ENCODE measurements around the gene POU2F1.
"Not testable (repeated sequence)": the region's sequence is repeated elsewhere in the genome, so short reads cannot be mapped to it uniquely, and the experiment has no call there.

The POU2F1 gene

DNA sequence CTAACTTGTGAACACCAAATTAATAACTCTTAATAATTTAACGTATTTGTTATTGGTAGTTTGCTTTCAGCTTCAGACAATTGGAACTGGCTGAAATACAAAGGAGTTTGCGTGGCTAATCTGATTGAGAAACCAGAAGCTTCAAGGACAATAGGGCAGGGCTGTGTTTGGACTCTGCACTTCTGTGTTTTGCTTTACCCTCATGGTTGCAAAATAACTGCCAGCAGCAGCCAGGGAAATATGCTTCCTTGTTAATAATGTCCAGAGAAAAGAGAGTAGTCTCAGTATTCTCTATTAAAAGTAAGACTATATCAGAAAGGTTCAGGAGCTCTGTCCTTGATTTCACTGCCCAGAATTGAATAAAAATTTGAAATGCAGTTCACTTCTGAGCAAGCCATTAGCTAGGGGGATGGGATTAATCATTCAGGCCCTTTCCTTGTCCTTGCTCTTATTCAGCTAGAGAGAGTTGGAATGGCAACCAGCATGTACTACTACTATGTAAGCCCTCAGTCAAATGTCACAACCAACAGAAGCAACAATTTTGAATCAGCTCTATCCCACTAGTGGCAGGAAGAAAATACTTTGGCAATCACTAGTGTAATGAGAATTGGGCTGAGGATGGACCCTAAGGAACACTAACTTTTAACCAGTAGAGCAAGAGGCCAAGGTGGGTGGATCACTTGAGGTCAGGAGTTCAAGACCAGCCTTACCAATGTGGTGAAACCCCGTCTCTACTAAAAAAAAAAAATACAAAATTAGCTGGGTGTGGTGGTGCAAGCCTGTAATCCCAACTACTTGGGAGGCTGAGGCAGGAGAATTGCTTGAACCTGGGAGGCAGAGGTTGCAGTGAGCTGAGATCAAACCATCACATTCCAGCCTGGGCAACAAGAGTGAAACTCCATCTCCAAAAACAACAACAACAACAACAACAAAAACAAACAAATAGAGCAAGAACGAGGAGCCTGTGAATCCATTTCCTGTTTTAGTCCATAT, 76.8 kb downstream of the POU2F1 start:
- Histone ChIP-seq H3K9ac (ENCODE audit: low read depth, low read length) (no peak overlapping the region), H3K27ac (ENCODE audit: low read depth, low read length) (no peak overlapping the region), H3K4me1 (ENCODE audit: insufficient read depth, low read length) (peaks cover 26% of the 10 kb centered on the region), H3K36me3 (ENCODE audit: insufficient read depth, low read length) (no peaks in the 10 kb centered on the region), H3K27me3 (ENCODE audit: insufficient read depth, low read length) (no peaks in the 10 kb centered on the region), H3K9me3 (ENCODE audit: insufficient read depth, low read depth, low read length) (no peaks in the 10 kb centered on the region), H3K4me3 (ENCODE audit: low read length) (no peak overlapping the region)
- 96% methylated on average over 4 of the region's 4 CpGs for WGBS

DNA sequence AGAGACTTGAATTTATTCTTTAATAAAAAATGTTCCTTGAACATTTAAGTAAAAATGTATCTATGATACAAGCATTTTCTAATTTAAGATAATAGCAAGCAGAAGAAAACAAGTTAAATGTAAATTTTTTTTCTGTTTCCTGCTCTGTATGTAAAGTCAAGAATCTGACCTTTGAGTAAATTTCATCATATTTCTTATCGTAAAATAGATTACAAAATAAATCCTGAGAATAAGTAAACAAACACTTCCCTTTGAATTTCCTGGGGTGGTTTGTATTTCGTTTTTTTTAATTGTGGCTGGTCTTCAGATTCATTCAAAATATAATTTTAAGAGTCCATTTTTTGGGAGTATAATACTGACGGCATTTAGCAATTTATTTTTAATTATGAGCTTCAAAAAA, 77.6 kb downstream of the POU2F1 start:
- H3K36me3 ChIP-seq (ENCODE audit: insufficient read depth, low read length), result no peaks in the 10 kb centered on the region
- H3K4me1 ChIP-seq (ENCODE audit: insufficient read depth, low read length), result peaks cover 34% of the 10 kb centered on the region
- H3K9ac ChIP-seq (ENCODE audit: low read depth, low read length), result no peak overlapping the region
- no peak overlapping the region for H3K27ac ChIP-seq (ENCODE audit: low read depth, low read length)
- H3K9me3 ChIP-seq (ENCODE audit: insufficient read depth, low read depth, low read length), result no peaks in the 10 kb centered on the region
- WGBS, result no CpG with 5 or more reads among the region's 3 CpGs
- H3K27me3 ChIP-seq (ENCODE audit: insufficient read depth, low read length), result no peaks in the 10 kb centered on the region
- no peak overlapping the region for H3K4me3 ChIP-seq (ENCODE audit: low read length)

DNA sequence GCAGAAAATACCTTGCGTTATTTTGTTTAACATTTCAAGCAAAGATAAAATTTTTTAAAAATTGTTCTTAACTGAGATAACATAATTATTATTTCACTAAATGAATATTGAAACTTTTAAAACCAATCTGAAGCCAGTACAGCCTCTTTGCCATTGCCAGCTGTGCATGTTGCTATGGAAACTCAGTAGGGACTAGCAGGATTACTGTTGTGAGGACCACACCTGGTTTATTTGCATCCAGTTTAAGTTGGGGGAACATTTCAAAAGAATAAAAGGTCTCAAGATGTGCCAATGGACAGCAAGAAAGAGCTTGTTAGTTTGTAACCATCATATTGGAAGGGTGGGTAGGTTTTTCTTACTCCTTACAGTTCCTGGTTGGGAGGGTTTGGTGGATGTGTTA, 80.7 kb downstream of the POU2F1 start:
- Histone ChIP-seq H3K36me3 (ENCODE audit: insufficient read depth, low read length) (no peaks in the 10 kb centered on the region), H3K4me3 (ENCODE audit: low read length) (no peak overlapping the region), H3K4me1 (ENCODE audit: insufficient read depth, low read length) (peaks cover 32% of the 10 kb centered on the region), H3K9ac (ENCODE audit: low read depth, low read length) (no peak overlapping the region), H3K27ac (ENCODE audit: low read depth, low read length) (no peak overlapping the region), H3K27me3 (ENCODE audit: insufficient read depth, low read length) (no peaks in the 10 kb centered on the region), H3K9me3 (ENCODE audit: insufficient read depth, low read depth, low read length) (no peaks in the 10 kb centered on the region)
- 83% methylated on average over 1 of the region's 1 CpG for WGBS

DNA sequence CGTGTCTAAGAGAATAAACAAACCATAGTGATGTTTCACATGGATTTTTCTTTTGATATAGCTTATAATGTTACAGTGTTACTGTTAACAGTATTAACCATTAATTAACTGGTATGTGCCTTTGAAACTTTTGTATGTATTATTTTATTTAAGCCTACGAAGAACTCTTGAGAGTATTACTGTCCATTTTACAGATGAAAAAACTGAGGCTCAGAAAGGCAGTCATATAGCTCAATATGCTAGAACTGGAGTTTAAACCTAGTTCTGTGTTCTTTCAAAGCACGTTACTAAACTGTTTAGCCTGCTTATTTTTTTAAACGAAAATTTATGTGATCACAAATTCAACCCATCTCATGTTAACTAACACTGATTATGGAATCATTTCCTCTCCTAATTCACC, 83.5 kb downstream of the POU2F1 start:
- no peak overlapping the region for H3K27ac ChIP-seq (ENCODE audit: low read depth, low read length)
- 100% methylated on average over 3 of the region's 4 CpGs for WGBS

DNA sequence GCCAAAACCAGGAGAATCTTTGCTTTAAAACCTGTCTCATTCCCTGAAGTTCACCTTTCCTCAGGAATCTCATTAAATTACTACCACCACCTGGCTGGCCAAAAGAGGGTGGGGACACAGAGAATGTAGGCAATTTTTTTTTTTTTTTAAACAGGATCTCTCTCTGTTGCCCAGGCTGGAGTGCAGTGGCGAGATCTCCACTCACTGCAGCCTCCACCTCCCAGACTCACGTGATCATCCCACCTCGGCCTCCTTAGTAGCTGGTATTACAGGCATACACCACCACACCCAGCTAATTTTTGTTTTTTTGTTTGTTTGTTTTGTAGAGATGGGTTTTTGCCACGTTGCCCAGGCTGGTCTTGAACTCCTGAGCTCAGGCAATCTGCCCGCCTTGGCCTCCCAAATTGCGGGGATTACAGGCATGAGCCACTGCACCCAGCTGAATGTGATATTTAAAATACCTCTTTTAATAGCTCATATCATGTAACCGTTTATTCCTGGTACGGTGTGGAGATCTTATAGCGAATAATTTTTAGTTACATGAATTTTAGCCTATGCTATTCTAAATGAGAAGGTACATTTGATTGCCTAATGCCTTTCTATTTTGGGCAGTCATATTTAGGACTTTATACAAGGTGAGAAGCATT, 84.5 kb downstream of the POU2F1 start:
- 96% methylated on average over 9 of the region's 9 CpGs for WGBS
- H3K4me3 ChIP-seq (ENCODE audit: low read length), result no peak overlapping the region
- no peak overlapping the region for H3K9ac ChIP-seq (ENCODE audit: low read depth, low read length)
- H3K9me3 ChIP-seq (ENCODE audit: insufficient read depth, low read depth, low read length), result no peaks in the 10 kb centered on the region
- no peak overlapping the region for H3K27ac ChIP-seq (ENCODE audit: low read depth, low read length)
- H3K4me1 ChIP-seq (ENCODE audit: insufficient read depth, low read length), result peaks cover 20% of the 10 kb centered on the region
- no peaks in the 10 kb centered on the region for H3K27me3 ChIP-seq (ENCODE audit: insufficient read depth, low read length)
- H3K36me3 ChIP-seq (ENCODE audit: insufficient read depth, low read length), result no peaks in the 10 kb centered on the region

More for the DNA sequence above, 83.5 kb downstream of the POU2F1 start:
- H3K4me1 ChIP-seq (ENCODE audit: insufficient read depth, low read length), result peaks cover 20% of the 10 kb centered on the region
- H3K9me3 ChIP-seq (ENCODE audit: insufficient read depth, low read depth, low read length), result no peaks in the 10 kb centered on the region
- H3K4me3 ChIP-seq (ENCODE audit: low read length), result no peak overlapping the region
- no peaks in the 10 kb centered on the region for H3K27me3 ChIP-seq (ENCODE audit: insufficient read depth, low read length)
- no peaks in the 10 kb centered on the region for H3K36me3 ChIP-seq (ENCODE audit: insufficient read depth, low read length)
- no peak overlapping the region for H3K9ac ChIP-seq (ENCODE audit: low read depth, low read length)

DNA sequence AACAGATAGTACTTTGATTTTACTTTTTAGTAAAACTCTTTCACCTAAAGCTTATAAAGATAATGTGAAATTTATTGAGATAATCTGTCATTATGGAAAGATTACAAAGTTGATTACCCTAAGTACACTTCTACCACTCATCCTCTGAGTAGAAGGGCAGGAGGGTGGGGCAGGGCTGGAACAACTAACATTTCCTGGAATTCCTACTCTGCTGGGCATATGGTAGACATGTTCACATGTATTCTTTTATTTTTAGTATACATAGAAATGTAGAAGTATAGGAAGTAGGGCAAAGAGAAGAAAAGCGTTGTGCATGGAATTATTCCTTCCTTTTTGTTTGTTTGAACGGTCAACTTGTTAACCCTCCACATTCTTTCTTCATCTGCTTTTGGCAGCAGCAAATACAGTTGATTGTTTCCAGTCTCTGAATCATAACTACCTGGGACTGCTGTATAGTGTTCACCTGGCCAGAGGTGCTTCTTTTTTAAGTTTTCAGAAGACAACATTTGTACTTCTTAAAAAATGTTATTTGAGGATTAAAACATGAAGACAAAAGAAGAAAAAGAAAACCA, 85.1 kb downstream of the POU2F1 start:
- H3K27me3 ChIP-seq (ENCODE audit: insufficient read depth, low read length), result no peaks in the 10 kb centered on the region
- H3K27ac ChIP-seq (ENCODE audit: low read depth, low read length), result no peak overlapping the region
- 84% methylated on average over 2 of the region's 2 CpGs for WGBS
- H3K9me3 ChIP-seq (ENCODE audit: insufficient read depth, low read depth, low read length), result no peaks in the 10 kb centered on the region
- no peak overlapping the region for H3K9ac ChIP-seq (ENCODE audit: low read depth, low read length)
- H3K4me1 ChIP-seq (ENCODE audit: insufficient read depth, low read length), result peaks cover 24% of the 10 kb centered on the region
- H3K36me3 ChIP-seq (ENCODE audit: insufficient read depth, low read length), result no peaks in the 10 kb centered on the region
- no peak overlapping the region for H3K4me3 ChIP-seq (ENCODE audit: low read length)

DNA sequence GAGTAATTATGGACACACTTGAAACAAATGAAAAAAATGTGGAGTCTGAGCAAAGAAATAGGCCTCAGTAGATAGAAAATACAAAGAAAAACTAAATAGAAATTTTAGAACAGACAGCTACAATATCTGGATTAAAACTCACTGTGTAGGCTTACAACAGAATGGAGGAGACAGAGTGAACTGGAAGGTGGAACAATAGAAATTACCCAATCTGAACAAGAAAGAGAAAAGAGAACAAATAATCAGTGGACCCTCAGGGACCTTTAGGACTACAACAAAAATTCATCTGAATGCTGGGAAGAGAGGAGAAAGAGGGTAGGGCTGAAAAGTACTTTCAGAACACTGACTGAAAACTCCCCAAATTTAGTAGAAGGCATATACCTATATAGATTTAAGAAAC, 90.0 kb downstream of the POU2F1 start:
- H3K36me3 ChIP-seq (ENCODE audit: insufficient read depth, low read length), result peaks cover 1% of the 10 kb centered on the region; the same call in 1 of the 2 replicates
- H3K27ac ChIP-seq (ENCODE audit: low read depth, low read length), result no peak overlapping the region
- no peak overlapping the region for H3K9ac ChIP-seq (ENCODE audit: low read depth, low read length)
- H3K27me3 ChIP-seq (ENCODE audit: insufficient read depth, low read length), result no peaks in the 10 kb centered on the region
- no peak overlapping the region for H3K4me3 ChIP-seq (ENCODE audit: low read length)
- H3K4me1 ChIP-seq (ENCODE audit: insufficient read depth, low read length), result peaks cover 4% of the 10 kb centered on the region; the same call in 1 of the 2 replicates
- H3K9me3 ChIP-seq (ENCODE audit: insufficient read depth, low read depth, low read length), result peaks cover under 1% of the 10 kb centered on the region; the same call in 1 of the 2 replicates

DNA sequence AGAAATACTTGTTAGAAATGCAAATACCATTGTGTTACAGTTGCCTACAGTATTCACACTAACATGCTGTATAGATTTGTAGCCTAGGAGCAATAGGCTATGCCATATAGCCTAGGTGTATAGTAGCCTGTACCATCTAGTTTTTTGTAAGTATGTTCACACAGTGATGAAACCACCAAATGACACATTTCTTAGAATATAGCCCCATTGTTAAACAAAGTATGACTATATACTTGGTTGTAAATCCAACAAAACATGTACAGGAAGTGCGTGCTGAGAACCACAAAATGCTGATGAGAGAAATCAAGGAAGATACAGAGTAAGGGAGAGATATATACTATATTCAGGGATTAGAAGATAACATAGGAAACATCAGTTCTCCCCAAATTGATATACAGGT, 92.2 kb downstream of the POU2F1 start:
- Histone ChIP-seq H3K9me3 (ENCODE audit: insufficient read depth, low read depth, low read length) (peaks cover 22% of the 10 kb centered on the region), H3K4me1 (ENCODE audit: insufficient read depth, low read length) (peaks cover 4% of the 10 kb centered on the region; the same call in 1 of the 2 replicates), H3K9ac (ENCODE audit: low read depth, low read length) (no peak overlapping the region), H3K27ac (ENCODE audit: low read depth, low read length) (no peak overlapping the region), H3K27me3 (ENCODE audit: insufficient read depth, low read length) (no peaks in the 10 kb centered on the region), H3K4me3 (ENCODE audit: low read length) (no peak overlapping the region), H3K36me3 (ENCODE audit: insufficient read depth, low read length) (peaks cover 14% of the 10 kb centered on the region; the same call in 1 of the 2 replicates)
- WGBS, result 100% methylated on average over 1 of the region's 1 CpG

DNA sequence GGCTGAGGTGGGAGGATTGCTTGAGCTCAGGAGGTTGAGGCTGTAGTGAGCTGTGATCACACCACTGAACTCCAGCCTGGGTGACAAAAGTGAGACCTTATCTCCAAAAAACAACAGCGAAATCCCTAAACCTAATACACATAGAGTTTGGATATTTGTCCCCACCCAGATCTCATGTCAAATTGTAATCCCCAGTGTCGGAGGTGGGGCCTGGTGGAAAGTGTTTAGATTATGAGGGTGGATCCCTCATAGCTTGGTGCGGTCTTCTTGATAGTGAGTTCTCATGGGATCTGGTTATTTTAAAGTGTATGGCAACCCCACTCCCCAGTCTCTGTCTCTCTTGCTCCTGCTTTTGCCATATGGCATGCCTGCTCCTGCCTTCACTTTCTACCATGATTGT, 94.0 kb downstream of the POU2F1 start:
- WGBS, result 93% methylated on average over 3 of the region's 3 CpGs

DNA sequence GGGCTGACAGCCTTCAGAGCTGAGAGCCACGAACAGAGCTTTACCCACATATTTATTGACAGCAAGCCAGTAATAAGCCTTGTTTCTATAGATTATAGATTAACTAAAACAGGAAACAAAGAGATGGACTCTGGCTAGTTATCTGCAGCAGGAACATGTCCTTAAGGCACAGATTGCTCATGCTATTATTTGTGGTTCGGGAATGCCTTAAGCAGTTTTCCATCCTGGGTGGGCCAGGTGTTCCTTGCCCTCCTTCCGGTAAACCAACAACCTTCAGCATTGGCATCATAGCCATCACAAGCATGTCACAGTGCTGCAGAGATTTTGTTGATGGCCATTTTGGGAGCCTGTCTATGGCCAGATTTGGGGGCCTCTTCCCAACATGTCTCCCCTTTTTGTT, 96.8 kb downstream of the POU2F1 start:
- Histone ChIP-seq H3K4me1 (ENCODE audit: insufficient read depth, low read length) (no peaks in the 10 kb centered on the region), H3K9me3 (ENCODE audit: insufficient read depth, low read depth, low read length) (peaks cover 55% of the 10 kb centered on the region), H3K4me3 (ENCODE audit: low read length) (no peak overlapping the region), H3K27ac (ENCODE audit: low read depth, low read length) (no peak overlapping the region), H3K27me3 (ENCODE audit: insufficient read depth, low read length) (no peaks in the 10 kb centered on the region), H3K36me3 (ENCODE audit: insufficient read depth, low read length) (peaks cover 25% of the 10 kb centered on the region), H3K9ac (ENCODE audit: low read depth, low read length) (no peak overlapping the region)
- WGBS, result 94% methylated on average over 2 of the region's 3 CpGs

More for the DNA sequence above, 94.0 kb downstream of the POU2F1 start:
- Histone ChIP-seq H3K36me3 (ENCODE audit: insufficient read depth, low read length) (peaks cover 21% of the 10 kb centered on the region; the same call in 1 of the 2 replicates), H3K4me1 (ENCODE audit: insufficient read depth, low read length) (peaks cover 4% of the 10 kb centered on the region; the same call in 1 of the 2 replicates), H3K27ac (ENCODE audit: low read depth, low read length) (no peak overlapping the region), H3K9ac (ENCODE audit: low read depth, low read length) (no peak overlapping the region), H3K9me3 (ENCODE audit: insufficient read depth, low read depth, low read length) (peaks cover 33% of the 10 kb centered on the region), H3K4me3 (ENCODE audit: low read length) (no peak overlapping the region), H3K27me3 (ENCODE audit: insufficient read depth, low read length) (no peaks in the 10 kb centered on the region)

DNA sequence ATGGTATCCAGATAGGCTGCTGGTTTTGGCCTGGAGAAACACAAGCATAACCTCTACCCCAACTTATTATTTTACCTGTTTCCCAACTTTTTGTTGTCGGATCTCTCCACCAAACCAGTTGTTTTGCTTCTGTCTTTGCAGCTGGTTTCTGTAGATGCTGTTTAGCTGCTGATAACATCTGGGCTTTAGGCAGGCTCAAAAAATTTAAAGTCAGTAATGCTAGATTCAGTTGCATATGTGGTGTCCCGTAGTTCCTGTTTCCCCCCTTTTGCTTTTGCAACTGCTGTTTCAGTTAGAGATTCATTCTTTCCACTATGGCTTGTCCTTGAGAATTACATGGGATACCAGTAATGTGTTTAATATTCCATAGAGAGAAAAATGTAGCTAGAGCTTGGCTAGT, 98.5 kb downstream of the POU2F1 start:
- H3K9ac ChIP-seq (ENCODE audit: low read depth, low read length); H3K4me1 ChIP-seq (ENCODE audit: insufficient read depth, low read length); H3K4me3 ChIP-seq (ENCODE audit: low read length); H3K27ac ChIP-seq (ENCODE audit: low read depth, low read length); H3K27me3 ChIP-seq (ENCODE audit: insufficient read depth, low read length): not testable (repeated sequence)
- Histone ChIP-seq H3K36me3 (ENCODE audit: insufficient read depth, low read length) (peaks cover 40% of the 10 kb centered on the region), H3K9me3 (ENCODE audit: insufficient read depth, low read depth, low read length) (peaks cover 72% of the 10 kb centered on the region)
- 91% methylated on average over 2 of the region's 2 CpGs for WGBS

Data from HUES64 (cell line).